SK-N-MC (cell line): ENCODE results near the gene CLRN3.

Experiments used
- EZH2 ChIP-seq: fragments of 200-600 bp; sonication (generic); IDR thresholded peaks from one replicate; pipeline ENCODE4 v1.6.1; 2017; ENCODE audit warnings: antibody characterized with exemption
- POLR2AphosphoS5 ChIP-seq: IDR thresholded peaks from 2 replicates; pipeline ENCODE4 v1.6.1; 2012; ENCODE audit warnings: mild to moderate bottlenecking, low read depth, low read length, borderline replicate concordance

DNA sequence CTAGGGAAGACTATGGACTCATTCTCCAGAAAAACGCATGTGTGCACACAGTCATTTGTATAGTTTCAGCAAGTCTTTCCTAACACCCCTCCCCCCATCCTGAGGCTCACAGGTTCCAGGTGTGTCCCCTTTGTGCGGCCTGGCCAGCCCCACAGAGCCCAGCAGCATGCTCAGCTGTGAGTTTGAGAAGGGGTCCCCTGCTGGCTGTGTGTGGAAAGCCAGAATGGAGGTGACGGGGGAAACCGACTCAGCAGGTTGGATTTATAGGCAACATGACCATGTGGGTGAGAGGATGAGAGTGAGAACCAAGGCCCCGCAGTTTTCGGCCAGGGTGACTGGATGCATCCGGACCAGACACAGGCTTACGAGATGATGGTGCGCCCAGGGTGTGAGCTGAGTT lies 24.1 kb upstream of the CLRN3 start:
- TF ChIP-seq EZH2 (no peak), POLR2AphosphoS5 (no peak)
